A673 (cell line): Measurements from ENCODE around the gene LDB2. TPM values are rescaled to one million over a fixed set of nuclear protein-coding genes. Genes with fewer than 3 reads are reported as not detected.

Source experiments
- BruUV-seq: library from RNA; stranded (reverse); fragments of 400-500 nt; replicated peaks from 2 replicates; lab custom pipeline; 2021; lab: Mats Ljungman, UMichigan
- CTCF ChIA-PET: fragments of 300-600 bp; sonication (Branson Sonifier 250); formaldehyde crosslinking; loops from one replicate; lab custom pipeline; 2022; ENCODE audit warnings: antibody characterized with exemption; lab: Charles Lee
- POLR2A ChIA-PET: fragments of 300-600 bp; sonication (Branson Sonifier 250); formaldehyde crosslinking; loops from one replicate; lab custom pipeline; 2022; ENCODE audit warnings: antibody characterized with exemption; ENCODE audit not compliant: low non-redundant PET; lab: Charles Lee
- DNase-seq: peaks from one replicate; pipeline ENCODE4 v3.0.0-alpha.2; 2015; ENCODE audit warnings: low spot score
- H3K27ac ChIP-seq: fragments of 200-600 bp; sonication (generic); 2 replicates; pipeline ENCODE4 v1.5.1; 2016; ENCODE audit warnings: mixed run types, low read depth, mild to moderate bottlenecking, mixed read lengths, antibody characterized with exemption, low read length; ENCODE audit not compliant: poor library complexity, severe bottlenecking
- H3K27me3 ChIP-seq: fragments of 200-600 bp; sonication (generic); replicated peaks from 2 replicates; pipeline ENCODE4 v1.6.1; 2017; ENCODE audit warnings: mixed run types, low read depth, mild to moderate bottlenecking, mixed read lengths, antibody characterized with exemption, low read length; ENCODE audit not compliant: insufficient read depth, poor library complexity
- H3K36me3 ChIP-seq: fragments of 200-600 bp; sonication (generic); 2 replicates; pipeline ENCODE4 v1.6.1; 2016; ENCODE audit warnings: mixed run types, mild to moderate bottlenecking, mixed read lengths, antibody characterized with exemption, low read length; ENCODE audit not compliant: insufficient read depth, poor library complexity, severe bottlenecking
- H3K4me1 ChIP-seq: fragments of 200-600 bp; sonication (generic); 2 replicates; pipeline ENCODE4 v1.6.1; 2017; ENCODE audit warnings: mixed run types, mild to moderate bottlenecking, mixed read lengths, antibody characterized with exemption, low read length; ENCODE audit not compliant: insufficient read depth, poor library complexity, severe bottlenecking
- H3K4me3 ChIP-seq: fragments of 200-600 bp; sonication (generic); 2 replicates; pipeline ENCODE4 v1.5.1; 2016; ENCODE audit warnings: low read depth, mixed run types, mild to moderate bottlenecking, mixed read lengths, low read length; ENCODE audit not compliant: poor library complexity, severe bottlenecking
- H3K9me3 ChIP-seq: fragments of 200-600 bp; sonication (generic); 2 replicates; pipeline ENCODE4 v1.6.1; 2016; ENCODE audit warnings: mixed run types, low read depth, mild to moderate bottlenecking, mixed read lengths, antibody characterized with exemption, low read length; ENCODE audit not compliant: poor library complexity, severe bottlenecking
- EZH2 ChIP-seq: fragments of 200-600 bp; sonication (generic); IDR thresholded peaks from 2 replicates; pipeline ENCODE4 v1.6.1; 2017; ENCODE audit warnings: borderline replicate concordance, low read depth, mild to moderate bottlenecking, mixed read lengths, antibody characterized with exemption, low read length; ENCODE audit not compliant: poor library complexity, severe bottlenecking
- intact Hi-C: fragments of 100-400 bp; cut with micrococcal nuclease; formaldehyde crosslinking; loops from one replicate; pipeline ENCODE4 v1.10.0; 2022; ENCODE audit not compliant: unreplicated experiment
- total RNA-seq: library from RNA; stranded (reverse); gene quantifications from 2 replicates; pipeline ENCODE4 v1.2.3, GENCODE V29; 2021
- TF ChIP-seq, protein P1 (sequence below): fragments of 300-800, 200-600 bp; sonication (generic); conservative IDR thresholded peaks from 2 replicates; pipeline ENCODE4 v1.5.1; 2017; ENCODE audit warnings: low read depth, mild to moderate bottlenecking, antibody characterized with exemption, low read length, moderate library complexity, mixed read lengths

The LDB2 gene
- total RNA-seq, 1 experiment from 2014 or later, result 47.4 TPM

DNA sequence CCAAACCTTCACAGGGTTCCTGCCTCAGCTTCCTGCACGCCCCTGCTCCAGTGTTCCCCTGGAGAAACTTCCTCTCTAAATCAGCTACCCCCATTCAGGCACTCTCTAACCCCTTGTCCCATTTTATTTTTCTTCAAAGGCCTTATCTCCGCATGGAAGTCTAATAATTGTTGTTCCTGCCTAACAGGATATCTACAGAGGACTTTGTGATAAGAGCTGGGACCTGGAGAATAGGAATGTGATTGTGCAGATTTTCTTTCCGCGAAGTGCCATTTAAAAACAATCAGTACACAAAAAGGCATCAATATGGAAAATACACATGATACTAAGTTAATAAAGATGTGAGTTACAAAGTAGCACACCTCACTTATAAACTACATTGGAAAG lies 32.6 kb downstream of the LDB2 start:
- no peak for TF ChIP-seq EZH2
- TF ChIP-seq, protein P1, sequence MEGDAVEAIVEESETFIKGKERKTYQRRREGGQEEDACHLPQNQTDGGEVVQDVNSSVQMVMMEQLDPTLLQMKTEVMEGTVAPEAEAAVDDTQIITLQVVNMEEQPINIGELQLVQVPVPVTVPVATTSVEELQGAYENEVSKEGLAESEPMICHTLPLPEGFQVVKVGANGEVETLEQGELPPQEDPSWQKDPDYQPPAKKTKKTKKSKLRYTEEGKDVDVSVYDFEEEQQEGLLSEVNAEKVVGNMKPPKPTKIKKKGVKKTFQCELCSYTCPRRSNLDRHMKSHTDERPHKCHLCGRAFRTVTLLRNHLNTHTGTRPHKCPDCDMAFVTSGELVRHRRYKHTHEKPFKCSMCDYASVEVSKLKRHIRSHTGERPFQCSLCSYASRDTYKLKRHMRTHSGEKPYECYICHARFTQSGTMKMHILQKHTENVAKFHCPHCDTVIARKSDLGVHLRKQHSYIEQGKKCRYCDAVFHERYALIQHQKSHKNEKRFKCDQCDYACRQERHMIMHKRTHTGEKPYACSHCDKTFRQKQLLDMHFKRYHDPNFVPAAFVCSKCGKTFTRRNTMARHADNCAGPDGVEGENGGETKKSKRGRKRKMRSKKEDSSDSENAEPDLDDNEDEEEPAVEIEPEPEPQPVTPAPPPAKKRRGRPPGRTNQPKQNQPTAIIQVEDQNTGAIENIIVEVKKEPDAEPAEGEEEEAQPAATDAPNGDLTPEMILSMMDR, result no peak
- ChIA-PET POLR2A (no interaction called here), CTCF (no interaction called here)
- Histone ChIP-seq H3K9me3 (no peaks in the 10 kb centered on the region), H3K4me1 (peaks cover 9% of the 10 kb centered on the region), H3K27me3 (no peaks in the 10 kb centered on the region), H3K4me3 (no peak overlapping the region), H3K36me3 (no peaks in the 10 kb centered on the region), H3K27ac (no peak overlapping the region)
- no TSS peak for BruUV-seq
- intact Hi-C loops, result no loop called here
- DNase-seq, result no peak

DNA sequence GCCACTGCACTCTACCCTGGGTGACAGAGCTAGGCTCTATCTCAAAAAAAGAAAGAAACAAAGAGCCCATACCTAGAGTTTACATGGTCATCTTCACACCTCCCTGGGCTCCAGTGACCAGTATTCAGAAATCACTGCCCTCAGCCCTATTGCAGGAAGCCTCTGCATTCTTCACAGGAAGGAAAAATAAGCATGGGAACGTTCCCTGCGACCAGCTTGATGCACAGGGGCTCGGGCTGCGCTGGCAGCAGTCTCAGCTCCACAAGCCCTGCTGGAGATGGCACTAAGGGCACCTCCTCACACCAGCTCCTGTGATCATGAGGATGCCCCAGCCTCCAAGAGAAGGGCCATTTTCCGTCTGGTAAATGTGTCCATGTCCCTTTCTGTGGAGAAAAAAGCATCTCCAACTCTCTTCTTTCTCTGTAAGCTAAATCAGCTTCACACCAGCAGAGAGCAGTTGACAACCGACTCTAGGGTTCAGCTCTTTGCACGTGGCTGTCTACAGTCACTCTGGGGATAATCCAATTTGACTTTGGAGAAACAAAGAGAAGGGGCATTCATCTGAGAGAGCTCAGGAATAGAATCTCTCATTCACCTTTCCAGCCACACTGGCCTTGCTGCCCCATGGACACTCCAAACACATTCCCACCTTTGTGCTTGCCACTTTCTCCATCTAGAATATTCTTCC lies 33.1 kb downstream of the LDB2 start:
- DNase-seq, result no peak
- Histone ChIP-seq H3K4me3 (no peak overlapping the region), H3K4me1 (peaks cover 14% of the 10 kb centered on the region), H3K9me3 (no peaks in the 10 kb centered on the region), H3K27ac (no peak overlapping the region), H3K36me3 (no peaks in the 10 kb centered on the region), H3K27me3 (no peaks in the 10 kb centered on the region)
- CTCF ChIA-PET, result no interaction called here
- POLR2A ChIA-PET, result no interaction called here
- no TSS peak for BruUV-seq
- intact Hi-C loops, result no loop called here
- TF ChIP-seq, protein P1, result no peak
- no peak for TF ChIP-seq EZH2

DNA sequence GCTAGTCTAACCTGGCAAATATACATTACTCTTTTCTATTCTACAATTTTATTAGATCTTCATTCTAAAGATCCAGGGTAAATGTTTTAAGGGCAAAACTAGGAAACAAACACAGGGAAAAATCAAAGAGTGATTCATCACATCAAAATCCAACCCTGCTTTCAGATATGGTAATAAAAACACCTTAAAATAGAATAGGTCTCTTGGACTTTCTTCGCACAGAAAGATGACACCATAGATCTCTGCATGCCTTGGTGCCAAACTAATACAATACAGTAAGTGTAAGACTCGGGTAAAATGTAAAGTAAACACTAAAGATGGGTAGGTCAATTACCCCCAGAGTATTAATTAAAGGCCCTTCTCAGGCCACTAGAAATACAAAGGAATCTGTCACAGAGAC lies 34.2 kb downstream of the LDB2 start:
- intact Hi-C loops, result no loop called here
- H3K9me3 ChIP-seq, result no peaks in the 10 kb centered on the region
- ChIA-PET CTCF (no interaction called here), POLR2A (no interaction called here)
- H3K4me3 ChIP-seq, result no peak overlapping the region
- peaks cover 22% of the 10 kb centered on the region for H3K4me1 ChIP-seq
- no peaks in the 10 kb centered on the region for H3K27me3 ChIP-seq
- no peaks in the 10 kb centered on the region for H3K36me3 ChIP-seq
- DNase-seq, result no peak
- no peak for TF ChIP-seq EZH2
- TF ChIP-seq, protein P1, result no peak
- H3K27ac ChIP-seq, result no peak overlapping the region
- no TSS peak for BruUV-seq
